ENCODE results near the gene PITPNC1.

PITPNC1 gene

DNA sequence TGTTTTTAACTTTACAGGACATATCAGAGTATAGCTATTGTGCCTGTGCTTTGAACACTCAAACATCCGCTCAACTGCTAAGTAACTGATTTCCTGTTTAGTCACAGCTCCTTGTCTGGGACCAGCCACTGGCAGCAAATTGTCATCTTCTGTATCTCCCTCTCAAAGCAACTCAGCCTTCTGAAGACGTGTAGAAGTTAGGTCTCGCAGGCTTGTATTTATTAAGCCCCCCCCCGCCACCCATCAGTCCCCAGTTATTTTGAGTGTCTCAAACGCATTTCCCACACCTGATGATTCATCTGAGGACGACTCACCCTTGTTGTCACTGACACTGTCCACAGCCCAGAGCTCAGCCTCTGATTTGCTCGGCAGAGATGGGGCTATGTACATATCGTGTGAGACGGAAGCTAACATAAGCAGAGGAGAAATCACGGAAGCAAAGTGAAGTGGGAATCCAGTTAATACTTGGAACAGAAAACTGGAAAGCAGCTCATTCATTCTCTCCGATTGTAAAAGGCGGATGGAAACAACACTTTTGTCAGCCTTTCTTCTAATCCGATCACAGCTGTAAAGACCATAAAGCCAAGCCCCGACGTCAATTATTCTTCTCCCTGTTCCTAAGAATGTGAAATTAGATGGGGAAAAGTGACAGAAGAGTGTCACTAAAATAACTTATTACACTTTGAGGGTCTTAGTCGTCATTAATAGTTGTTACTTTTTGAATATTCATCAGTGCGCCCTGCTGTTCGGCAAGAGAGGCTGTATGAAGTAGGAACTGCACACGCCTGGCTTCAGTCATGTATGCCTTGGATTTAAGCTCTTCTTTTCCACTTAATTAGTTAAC, 64.2 kb downstream of the PITPNC1 start:
- no peaks in the 10 kb centered on the region for H3K9me3 ChIP-seq (ENCODE audit: insufficient read depth, low read depth, low read length)
- H3K14ac ChIP-seq (ENCODE audit: low read length): no peak overlapping the region
- H2BK5ac ChIP-seq (ENCODE audit: low read depth, low read length, poor library complexity): no peak overlapping the region
- no peaks in the 10 kb centered on the region for H3K27me3 ChIP-seq (ENCODE audit: insufficient read depth, low read length)
- H3K23ac ChIP-seq (ENCODE audit: low read length): no peak overlapping the region
- H3K9ac ChIP-seq (ENCODE audit: low read length): no peak overlapping the region
- H3K4me3 ChIP-seq (ENCODE audit: low read depth, low read length): no peak overlapping the region
- WGBS (ENCODE audit: extremely low coverage, insufficient coverage, insufficient read length): no CpG with 5 or more reads among the region's 19 CpGs
- no peaks in the 10 kb centered on the region for H3K36me3 ChIP-seq (ENCODE audit: control insufficient read depth in 1 of 2, insufficient read depth in 2 of 2, low read length in 2 of 2)
- H3K79me2 ChIP-seq (ENCODE audit: control insufficient read depth, insufficient read depth, low read length, poor library complexity): no peaks in the 10 kb centered on the region
- peak in 1 of 2 donors; percentile 23 for DNase-seq
- H3K4me2 ChIP-seq (ENCODE audit: low read length): no peak overlapping the region
- no peak overlapping the region for H2BK12ac ChIP-seq (ENCODE audit: low read length)
- H3K4me1 ChIP-seq (ENCODE audit: control insufficient read depth in 1 of 2, insufficient read depth in 2 of 2, low read length in 2 of 2): peaks cover 6 to 15% of the 10 kb centered on the region in 2 experiments
- no peak overlapping the region for H3K18ac ChIP-seq (ENCODE audit: low read length)
- H2AK5ac ChIP-seq (ENCODE audit: low read length): no peak overlapping the region
- H3K79me1 ChIP-seq (ENCODE audit: low read length): peaks cover 4% of the 10 kb centered on the region
- peak overlapping the region; percentile 11 for H3K27ac ChIP-seq (ENCODE audit: low read depth, low read length)
- H3K4ac ChIP-seq (ENCODE audit: low read depth, low read length): no peak overlapping the region
- H4K12ac ChIP-seq (ENCODE audit: low read depth, low read length): no peak overlapping the region
- H2BK120ac ChIP-seq (ENCODE audit: insufficient read depth, low read length, poor library complexity): no peak overlapping the region
- no peak overlapping the region for H4K91ac ChIP-seq (ENCODE audit: low read depth, low read length)
- no peak overlapping the region for H4K8ac ChIP-seq (ENCODE audit: low read depth, low read length)
- H2AFZ ChIP-seq (ENCODE audit: insufficient read depth, low read length, poor library complexity): no peak overlapping the region

DNA sequence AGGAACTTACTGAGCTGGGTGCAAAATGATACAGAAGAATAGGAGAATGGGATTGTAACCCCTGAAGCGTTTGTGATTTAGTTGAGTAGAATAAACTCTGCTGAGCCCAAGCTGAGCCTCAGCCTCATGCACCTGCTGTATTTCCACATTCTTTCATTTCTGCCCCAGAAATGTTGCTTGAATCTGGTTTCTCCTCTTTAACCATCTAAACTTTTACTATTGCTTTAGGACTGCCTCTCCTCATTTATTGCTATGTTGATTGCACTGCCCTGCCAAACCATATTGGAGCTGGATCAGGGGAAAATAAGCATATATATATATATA, 64.8 kb downstream of the PITPNC1 start:
- Histone ChIP-seq H3K23ac (ENCODE audit: low read length) (no peak overlapping the region), H2BK120ac (ENCODE audit: insufficient read depth, low read length, poor library complexity) (no peak overlapping the region), H3K4ac (ENCODE audit: low read depth, low read length) (no peak overlapping the region), H2BK5ac (ENCODE audit: low read depth, low read length, poor library complexity) (no peak overlapping the region), H3K4me1 (ENCODE audit: control insufficient read depth in 1 of 2, insufficient read depth in 2 of 2, low read length in 2 of 2) (peaks cover 3 to 12% of the 10 kb centered on the region in 2 experiments), H2AK5ac (ENCODE audit: low read length) (no peak overlapping the region), H3K4me3 (ENCODE audit: low read depth, low read length) (no peak overlapping the region), H3K18ac (ENCODE audit: low read length) (no peak overlapping the region), H3K9me3 (ENCODE audit: insufficient read depth, low read depth, low read length) (no peaks in the 10 kb centered on the region), H4K8ac (ENCODE audit: low read depth, low read length) (no peak overlapping the region), H3K27me3 (ENCODE audit: insufficient read depth, low read length) (no peaks in the 10 kb centered on the region), H2BK12ac (ENCODE audit: low read length) (no peak overlapping the region), H3K27ac (ENCODE audit: low read depth, low read length) (no peak overlapping the region), H3K14ac (ENCODE audit: low read length) (no peak overlapping the region), H3K36me3 (ENCODE audit: control insufficient read depth in 1 of 2, insufficient read depth in 2 of 2, low read length in 2 of 2) (no peaks in the 10 kb centered on the region), H3K79me2 (ENCODE audit: control insufficient read depth, insufficient read depth, low read length, poor library complexity) (no peaks in the 10 kb centered on the region), H3K9ac (ENCODE audit: low read length) (no peak overlapping the region), H2AFZ (ENCODE audit: insufficient read depth, low read length, poor library complexity) (no peak overlapping the region), H4K12ac (ENCODE audit: low read depth, low read length) (no peak overlapping the region), H3K4me2 (ENCODE audit: low read length) (no peak overlapping the region), H3K79me1 (ENCODE audit: low read length) (peaks cover 4% of the 10 kb centered on the region), H4K91ac (ENCODE audit: low read depth, low read length) (no peak overlapping the region)
- DNase-seq: no peak
- WGBS (ENCODE audit: extremely low coverage, insufficient coverage, insufficient read length): no CpG with 5 or more reads among the region's 1 CpG

DNA sequence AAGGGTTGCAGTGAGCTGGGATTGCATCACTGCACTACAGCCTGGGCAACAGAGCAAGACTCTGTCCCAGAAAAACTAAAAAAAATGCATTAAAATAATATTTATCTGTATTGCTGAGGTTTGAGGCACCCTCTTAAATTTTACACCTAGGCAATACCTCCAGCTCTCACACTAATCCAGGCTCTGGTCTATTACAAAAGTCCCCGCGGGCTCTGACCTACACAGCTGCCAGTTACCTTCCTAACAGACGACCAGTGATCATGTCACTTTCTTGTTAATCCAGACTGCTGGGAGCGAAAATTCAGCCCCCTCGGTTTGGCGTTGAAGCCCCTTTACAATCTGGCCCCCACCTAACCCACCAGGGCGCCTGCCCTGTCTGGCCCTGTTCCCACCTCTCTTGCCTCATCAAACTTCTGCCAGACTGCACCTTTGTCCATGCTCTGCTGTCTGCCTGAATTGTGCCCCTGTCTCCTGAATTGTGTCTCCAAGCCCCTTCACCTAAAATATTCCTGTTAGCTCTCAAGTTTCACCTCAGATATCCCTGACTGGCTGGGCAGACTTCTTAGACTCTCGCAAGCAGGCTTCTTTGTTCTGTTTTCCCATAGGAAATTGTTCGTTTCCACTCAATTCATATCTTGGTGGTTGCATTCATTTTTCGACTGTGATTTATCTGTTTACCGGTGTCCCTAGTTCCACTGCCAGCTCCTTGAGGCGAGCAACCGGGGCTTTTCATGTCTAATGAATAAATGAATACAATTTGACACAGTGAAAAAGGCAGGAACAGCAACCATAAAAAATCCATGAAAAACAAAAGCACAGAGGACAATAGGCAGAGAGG, 65.9 kb downstream of the PITPNC1 start:
- no peak overlapping the region for H3K4me2 ChIP-seq (ENCODE audit: low read length)
- no peak overlapping the region for H4K8ac ChIP-seq (ENCODE audit: low read depth, low read length)
- no peaks in the 10 kb centered on the region for H3K27me3 ChIP-seq (ENCODE audit: insufficient read depth, low read length)
- no peak overlapping the region for H2AK5ac ChIP-seq (ENCODE audit: low read length)
- no peak overlapping the region for H3K4me3 ChIP-seq (ENCODE audit: low read depth, low read length)
- H4K12ac ChIP-seq (ENCODE audit: low read depth, low read length): no peak overlapping the region
- H3K23ac ChIP-seq (ENCODE audit: low read length): no peak overlapping the region
- H3K9me3 ChIP-seq (ENCODE audit: insufficient read depth, low read depth, low read length): no peaks in the 10 kb centered on the region
- no peak overlapping the region for H2BK5ac ChIP-seq (ENCODE audit: low read depth, low read length, poor library complexity)
- no peak overlapping the region for H3K14ac ChIP-seq (ENCODE audit: low read length)
- no peak for DNase-seq
- no peak overlapping the region for H3K9ac ChIP-seq (ENCODE audit: low read length)
- no peak overlapping the region for H4K91ac ChIP-seq (ENCODE audit: low read depth, low read length)
- H2BK12ac ChIP-seq (ENCODE audit: low read length): no peak overlapping the region
- no peak overlapping the region for H3K4ac ChIP-seq (ENCODE audit: low read depth, low read length)
- WGBS (ENCODE audit: extremely low coverage, insufficient coverage, insufficient read length): no CpG with 5 or more reads among the region's 13 CpGs
- H3K36me3 ChIP-seq (ENCODE audit: control insufficient read depth in 1 of 2, insufficient read depth in 2 of 2, low read length in 2 of 2): no peaks in the 10 kb centered on the region
- H2AFZ ChIP-seq (ENCODE audit: insufficient read depth, low read length, poor library complexity): no peak overlapping the region
- no peaks in the 10 kb centered on the region for H3K79me2 ChIP-seq (ENCODE audit: control insufficient read depth, insufficient read depth, low read length, poor library complexity)
- no peak overlapping the region for H3K18ac ChIP-seq (ENCODE audit: low read length)
- no peak overlapping the region for H2BK120ac ChIP-seq (ENCODE audit: insufficient read depth, low read length, poor library complexity)
- H3K4me1 ChIP-seq (ENCODE audit: control insufficient read depth in 1 of 2, insufficient read depth in 2 of 2, low read length in 2 of 2): peaks cover 3 to 12% of the 10 kb centered on the region in 2 experiments
- H3K79me1 ChIP-seq (ENCODE audit: low read length): peaks cover 3% of the 10 kb centered on the region
- no peak overlapping the region for H3K27ac ChIP-seq (ENCODE audit: low read depth, low read length)

DNA sequence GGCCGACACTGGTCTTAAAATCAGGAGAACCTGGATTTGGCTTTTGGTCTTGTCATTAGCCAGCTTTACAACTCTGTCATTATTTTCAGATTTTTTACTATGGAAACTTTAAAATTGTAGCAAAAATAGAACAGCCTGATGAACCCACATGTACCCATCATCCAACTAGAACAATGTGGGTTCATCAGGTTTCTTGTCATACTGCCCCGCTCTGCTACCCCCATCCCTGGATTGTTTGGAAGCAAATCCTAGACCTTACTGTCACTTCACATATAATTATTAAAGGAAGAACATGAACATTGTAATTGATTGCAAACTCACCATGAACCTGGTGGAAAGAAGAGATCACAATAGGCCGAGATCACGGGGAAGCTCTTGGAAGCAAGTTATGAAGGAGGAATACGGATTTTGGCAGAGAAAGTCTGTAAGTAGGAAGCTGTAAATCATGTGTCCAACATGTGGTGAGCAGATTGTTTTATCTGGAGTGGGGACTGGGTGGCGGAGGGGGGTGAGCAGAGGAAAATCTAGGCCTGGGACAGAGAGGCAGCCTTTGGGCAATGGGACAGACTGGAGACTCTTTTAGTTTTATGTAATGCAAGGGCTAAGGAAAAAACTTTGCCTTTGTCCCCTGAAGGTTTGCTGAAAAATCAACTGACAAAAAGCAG, 67.0 kb downstream of the PITPNC1 start:
- Histone ChIP-seq H3K79me2 (ENCODE audit: control insufficient read depth, insufficient read depth, low read length, poor library complexity) (no peaks in the 10 kb centered on the region), H4K91ac (ENCODE audit: low read depth, low read length) (no peak overlapping the region), H3K23ac (ENCODE audit: low read length) (no peak overlapping the region), H3K4ac (ENCODE audit: low read depth, low read length) (no peak overlapping the region), H3K4me1 (ENCODE audit: control insufficient read depth in 1 of 2, insufficient read depth in 2 of 2, low read length in 2 of 2) (peaks cover 3 to 12% of the 10 kb centered on the region in 2 experiments), H3K27me3 (ENCODE audit: insufficient read depth, low read length) (no peaks in the 10 kb centered on the region), H3K18ac (ENCODE audit: low read length) (no peak overlapping the region), H3K27ac (ENCODE audit: low read depth, low read length) (no peak overlapping the region), H4K12ac (ENCODE audit: low read depth, low read length) (no peak overlapping the region), H2AK5ac (ENCODE audit: low read length) (no peak overlapping the region), H2BK5ac (ENCODE audit: low read depth, low read length, poor library complexity) (no peak overlapping the region), H3K9ac (ENCODE audit: low read length) (no peak overlapping the region), H3K4me2 (ENCODE audit: low read length) (no peak overlapping the region), H3K79me1 (ENCODE audit: low read length) (peaks cover 3% of the 10 kb centered on the region), H4K8ac (ENCODE audit: low read depth, low read length) (no peak overlapping the region), H3K36me3 (ENCODE audit: control insufficient read depth in 1 of 2, insufficient read depth in 2 of 2, low read length in 2 of 2) (no peaks in the 10 kb centered on the region), H3K9me3 (ENCODE audit: insufficient read depth, low read depth, low read length) (no peaks in the 10 kb centered on the region), H2BK120ac (ENCODE audit: insufficient read depth, low read length, poor library complexity) (no peak overlapping the region), H3K4me3 (ENCODE audit: low read depth, low read length) (no peak overlapping the region), H2AFZ (ENCODE audit: insufficient read depth, low read length, poor library complexity) (no peak overlapping the region), H2BK12ac (ENCODE audit: low read length) (no peak overlapping the region), H3K14ac (ENCODE audit: low read length) (no peak overlapping the region)
- WGBS (ENCODE audit: extremely low coverage, insufficient coverage, insufficient read length): no CpG with 5 or more reads among the region's 6 CpGs
- DNase-seq: no peak
